Panc1 (cell line): ENCODE results near the gene EIF3B. TPM values are rescaled to one million over a fixed set of nuclear protein-coding genes. Genes with fewer than 3 reads are reported as not detected.
A peak's percentile ranks its signal among the peaks of the same experiment; 100 is the strongest.

ENCODE experiments used
- ATAC-seq: fragments of 200-7000 bp; cut with Tn5 transposase; 2 replicates; pipeline ENCODE4 v1.9.1; 2020; ENCODE audit warnings: mild to moderate bottlenecking, moderate library complexity
- BruUV-seq: library from RNA; stranded (reverse); fragments of 400-500 nt; replicated peaks from 2 replicates; lab custom pipeline; 2021; lab: Mats Ljungman, UMichigan
- CTCF ChIA-PET: fragments of 300-600 bp; sonication (Branson Sonifier 250); formaldehyde crosslinking; loops from one replicate; lab custom pipeline; 2022; ENCODE audit warnings: antibody characterized with exemption; lab: Charles Lee
- POLR2A ChIA-PET: fragments of 300-600 bp; sonication (Branson Sonifier 250); formaldehyde crosslinking; loops from one replicate; lab custom pipeline; 2022; ENCODE audit warnings: antibody characterized with exemption; lab: Charles Lee
- DNase-seq: peaks from one replicate; pipeline ENCODE4 v3.0.0-alpha.2; 2010; ENCODE audit warnings: low read depth, low spot score
- H3K27ac ChIP-seq: 2 replicates; pipeline ENCODE4 v1.5.1; 2011; ENCODE audit warnings: mild to moderate bottlenecking, low read length, inconsistent platforms
- H3K27me3 ChIP-seq: fragments of 200-500 bp; sonication (Bioruptor generic); 2 replicates; pipeline ENCODE4 v1.6.0; 2014; ENCODE audit warnings: low read length, inconsistent platforms; ENCODE audit not compliant: control insufficient read depth, insufficient read depth
- H3K36me3 ChIP-seq: fragments of 200-500 bp; sonication (Bioruptor generic); 2 replicates; pipeline ENCODE4 v1.5.1; 2014; ENCODE audit warnings: inconsistent platforms, mild to moderate bottlenecking, low read length, moderate library complexity; ENCODE audit not compliant: control insufficient read depth, insufficient read depth
- H3K4me1 ChIP-seq: 2 replicates; pipeline ENCODE4 v1.5.1; 2011; ENCODE audit warnings: inconsistent platforms, mild to moderate bottlenecking, low read length, moderate library complexity; ENCODE audit not compliant: control insufficient read depth, insufficient read depth
- H3K4me3 ChIP-seq, 2 experiments: 2 replicates each; pipeline ENCODE4 v1.5.1; 2011 to 2012; ENCODE audit warnings: low read depth in 2 of 2, low read length in 2 of 2, mild to moderate bottlenecking in 2 of 2, inconsistent platforms in 1 of 2, moderate library complexity in 1 of 2
- H3K9me3 ChIP-seq: fragments of 200-500 bp; sonication (Bioruptor generic); 2 replicates; pipeline ENCODE4 v1.5.1; 2014; ENCODE audit warnings: low read depth, mild to moderate bottlenecking, inconsistent platforms, low read length, moderate library complexity; ENCODE audit not compliant: control insufficient read depth, insufficient read depth
- CTCF ChIP-seq: fragments of 450-650 bp; IDR thresholded peaks from 2 replicates; pipeline ENCODE4 v1.5.1; 2017; ENCODE audit warnings: mild to moderate bottlenecking
- POLR2AphosphoS5 ChIP-seq: IDR thresholded peaks from 2 replicates; pipeline ENCODE4 v1.6.1; 2012; ENCODE audit warnings: mild to moderate bottlenecking, low read depth, low read length, moderate library complexity
- REST ChIP-seq, 2 experiments: IDR thresholded peaks; 2 replicates each; pipeline ENCODE4 v1.6.1; 2011 to 2012; ENCODE audit warnings: low read depth in 2 of 2, control low read depth in 1 of 2, low read length in 1 of 2, mild to moderate bottlenecking in 1 of 2, moderate library complexity in 1 of 2; ENCODE audit not compliant: insufficient read depth in 1 of 2
- SIN3A ChIP-seq: IDR thresholded peaks from 2 replicates; pipeline ENCODE4 v1.6.1; 2012; ENCODE audit warnings: low read depth, mild to moderate bottlenecking, low read length, moderate library complexity, borderline replicate concordance; ENCODE audit not compliant: insufficient read depth
- TCF7L2 ChIP-seq: IDR thresholded peaks from 2 replicates; pipeline ENCODE4 v1.6.1; 2011; ENCODE audit warnings: mild to moderate bottlenecking, low read depth, low read length, inconsistent platforms
- in situ Hi-C: cut with HindIII; loops from 2 replicates; pipeline ENCODE4 v1.10.0; 2016; ENCODE audit warnings: low sequenced_read_pairs, low pct_unique_long_range_greater_than_20kb
- intact Hi-C: fragments of 100-400 bp; cut with micrococcal nuclease; formaldehyde crosslinking; loops from one replicate; pipeline ENCODE4 v1.10.0; 2022; ENCODE audit not compliant: unreplicated experiment
- total RNA-seq: library from RNA; stranded (reverse); gene quantifications from one replicate; pipeline ENCODE4 v1.2.1, GENCODE V29; 2021; ENCODE audit not compliant: unreplicated experiment

Gene EIF3B
- total RNA-seq, 1 experiment from 2014 or later = 432 TPM

- in situ Hi-C loops = no loop called here
- no peak overlapping the region for H3K27ac ChIP-seq
- no peaks in the 10 kb centered on the region for H3K36me3 ChIP-seq
- H3K4me3 ChIP-seq = no peak overlapping the region
- ChIA-PET CTCF (interaction anchor here (0.5 kb wide), 1 partner anchor 282 kb away, joined by 3 read pairs; no protein-coding TSS in a partner anchor), POLR2A (no interaction called here)
- TF ChIP-seq POLR2AphosphoS5 (no peak), SIN3A (no peak), TCF7L2 (no peak)
- no peak for DNase-seq
- H3K9me3 ChIP-seq = no peaks in the 10 kb centered on the region
- TSS peak; percentile 71 for BruUV-seq
- intact Hi-C loops = no loop called here
- H3K27me3 ChIP-seq = no peaks in the 10 kb centered on the region
- ATAC-seq = no peak
- peaks cover 9% of the 10 kb centered on the region for H3K4me1 ChIP-seq
These were observed 51.1 kb downstream of the EIF3B start for GRCh38 chr7:2405601-2406345.

GRCh38 chr7:2409745-2410414 lies 55.3 kb downstream of the EIF3B start:
- CTCF ChIA-PET = no interaction called here
- Histone ChIP-seq H3K27ac (no peak overlapping the region), H3K4me3 (no peak overlapping the region), H3K4me1 (peaks cover 15% of the 10 kb centered on the region), H3K27me3 (no peaks in the 10 kb centered on the region), H3K36me3 (no peaks in the 10 kb centered on the region), H3K9me3 (no peaks in the 10 kb centered on the region)
- in situ Hi-C loops = no loop called here
- TF ChIP-seq REST (IDR thresholded peaks at IDR 0.05; ENCODE audit: insufficient read depth in 1 of 2, low read depth in 2 of 2, low read length in 1 of 2) (no peak), CTCF (no peak), POLR2AphosphoS5 (no peak), TCF7L2 (no peak), SIN3A (no peak)
- DNase-seq (no peak), ATAC-seq (no peak)
- intact Hi-C loops = no loop called here
- POLR2A ChIA-PET = no interaction called here
- BruUV-seq = no TSS peak
